ENCODE measurements around the gene STEEP1.
A peak's percentile ranks its signal among the peaks of the same experiment; 100 is the strongest.
"Not testable (repeated sequence)": the region's sequence is repeated elsewhere in the genome, so short reads cannot be mapped to it uniquely, and the experiment has no call there.

STEEP1 gene

GRCh38 chrX:119505145-119505544 lies 60.1 kb downstream of the STEEP1 start:
- H3K4me3 Mint-ChIP-seq; H3K27me3 Mint-ChIP-seq; H3K9me3 Mint-ChIP-seq (ENCODE audit: low read depth); H3K4me1 Mint-ChIP-seq (ENCODE audit: low read depth); H3K27ac Mint-ChIP-seq; H3K36me3 Mint-ChIP-seq: not testable (repeated sequence)

DNA sequence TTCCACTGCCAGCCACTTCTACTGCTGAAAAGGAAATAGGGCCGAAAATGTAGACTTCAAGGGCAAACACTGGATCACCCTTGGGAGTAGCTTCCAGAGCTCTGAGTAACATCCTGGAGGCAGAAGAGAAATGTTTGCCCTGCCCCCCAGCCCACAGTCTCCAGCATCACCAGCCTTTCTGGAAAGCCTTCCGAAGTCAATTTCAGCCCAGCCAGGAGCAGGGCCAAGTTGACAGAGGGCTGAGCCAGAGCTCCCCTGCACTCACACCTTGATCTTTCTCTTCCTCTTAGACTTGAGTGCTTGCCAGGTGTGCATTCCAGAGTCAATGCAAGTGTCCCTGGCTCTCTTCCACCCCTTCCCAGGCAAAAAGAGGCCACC lies 61.7 kb downstream of the STEEP1 start:
- Mint-ChIP-seq H3K4me3 (no peak overlapping the region), H3K27ac (no peak overlapping the region), H3K27me3 (no peaks in the 10 kb centered on the region), H3K4me1 (ENCODE audit: low read depth) (peaks cover 10% of the 10 kb centered on the region), H3K36me3 (no peaks in the 10 kb centered on the region), H3K9me3 (ENCODE audit: low read depth) (no peaks in the 10 kb centered on the region)

DNA sequence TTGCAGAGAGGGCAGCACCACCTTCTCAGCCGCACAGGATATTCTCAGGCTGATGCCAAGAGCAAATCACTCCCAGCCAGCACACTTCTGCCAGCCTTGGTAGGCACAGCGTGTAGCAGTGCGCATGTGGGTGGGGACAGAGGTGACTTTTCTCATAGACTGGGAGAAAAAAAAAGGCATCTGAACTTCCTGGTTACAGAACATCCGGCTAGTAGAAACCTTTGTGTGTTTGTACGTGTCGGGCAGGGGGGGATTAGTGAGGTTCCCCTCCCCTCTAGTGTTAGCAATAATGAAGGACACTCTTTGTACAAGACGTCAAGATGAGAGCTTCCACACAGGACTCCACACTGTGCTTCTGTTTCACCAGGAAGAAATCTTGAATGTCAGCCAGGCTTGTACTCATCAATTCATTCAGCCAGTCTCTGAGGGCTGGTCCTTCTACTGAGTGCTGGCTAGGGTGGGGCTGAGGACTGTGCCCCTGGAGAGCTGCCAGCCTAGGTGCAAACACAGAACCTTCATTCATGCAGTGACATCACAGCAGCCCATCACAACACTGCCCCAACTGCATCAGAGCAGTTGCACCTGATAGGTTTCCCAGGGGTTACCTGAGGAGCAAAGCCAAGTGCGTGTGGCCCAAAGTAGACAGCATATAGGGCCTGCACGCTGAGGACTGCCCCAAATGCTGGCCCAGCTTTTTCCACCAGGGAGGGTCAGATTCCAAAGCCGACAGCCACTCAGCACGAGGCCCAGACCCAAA lies 62.3 kb downstream of the STEEP1 start:
- peak overlapping the region; percentile 50 for H3K27ac Mint-ChIP-seq
- no peak overlapping the region for H3K4me3 Mint-ChIP-seq
- H3K4me1 Mint-ChIP-seq (ENCODE audit: low read depth): peaks cover 10% of the 10 kb centered on the region
- no peaks in the 10 kb centered on the region for H3K27me3 Mint-ChIP-seq
- no peaks in the 10 kb centered on the region for H3K36me3 Mint-ChIP-seq
- no peaks in the 10 kb centered on the region for H3K9me3 Mint-ChIP-seq (ENCODE audit: low read depth)

DNA sequence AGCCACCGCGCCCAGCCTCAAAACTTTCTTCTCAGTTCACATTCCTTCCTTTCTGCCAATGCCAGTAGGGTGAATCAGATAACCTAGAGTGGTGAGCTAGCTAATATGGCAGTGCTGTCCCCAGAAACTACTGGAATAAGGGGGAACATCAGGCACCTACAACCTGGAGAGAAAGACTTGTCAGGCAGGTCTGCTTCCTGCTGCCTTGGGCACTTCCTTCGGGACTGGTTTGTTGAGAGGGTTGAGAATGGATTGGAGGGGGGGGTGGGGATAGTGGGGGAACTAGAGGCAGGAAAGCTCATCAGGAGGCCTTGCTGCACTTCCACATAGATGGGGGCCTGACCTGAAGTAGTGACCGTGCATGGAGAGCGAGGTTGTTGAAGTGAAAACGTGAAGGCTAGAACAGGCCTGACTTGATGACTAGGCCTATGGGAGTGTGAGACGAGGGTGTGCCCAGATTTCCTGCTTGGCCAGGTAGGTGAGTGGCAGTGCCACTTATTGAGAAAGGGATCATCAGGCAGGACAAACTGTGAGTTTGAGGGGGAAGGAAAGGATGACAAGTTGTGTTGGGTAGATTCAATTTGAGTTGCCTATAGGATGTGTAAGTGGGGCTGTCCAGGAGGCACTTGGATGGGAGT lies 63.6 kb downstream of the STEEP1 start:
- Mint-ChIP-seq H3K9me3 (ENCODE audit: low read depth) (no peaks in the 10 kb centered on the region), H3K27ac (no peak overlapping the region), H3K27me3 (no peaks in the 10 kb centered on the region), H3K4me1 (ENCODE audit: low read depth) (peaks cover 12% of the 10 kb centered on the region), H3K4me3 (no peak overlapping the region), H3K36me3 (no peaks in the 10 kb centered on the region)

- no peaks in the 10 kb centered on the region for H3K27me3 Mint-ChIP-seq
- H3K4me1 Mint-ChIP-seq (ENCODE audit: low read depth): peaks cover 20% of the 10 kb centered on the region
- no peaks in the 10 kb centered on the region for H3K9me3 Mint-ChIP-seq (ENCODE audit: low read depth)
- H3K4me3 Mint-ChIP-seq: no peak overlapping the region
- H3K36me3 Mint-ChIP-seq: no peaks in the 10 kb centered on the region
- H3K27ac Mint-ChIP-seq: no peak overlapping the region
These were observed 65.0 kb downstream of the STEEP1 start for GRCh38 chrX:119500061-119500800.

DNA sequence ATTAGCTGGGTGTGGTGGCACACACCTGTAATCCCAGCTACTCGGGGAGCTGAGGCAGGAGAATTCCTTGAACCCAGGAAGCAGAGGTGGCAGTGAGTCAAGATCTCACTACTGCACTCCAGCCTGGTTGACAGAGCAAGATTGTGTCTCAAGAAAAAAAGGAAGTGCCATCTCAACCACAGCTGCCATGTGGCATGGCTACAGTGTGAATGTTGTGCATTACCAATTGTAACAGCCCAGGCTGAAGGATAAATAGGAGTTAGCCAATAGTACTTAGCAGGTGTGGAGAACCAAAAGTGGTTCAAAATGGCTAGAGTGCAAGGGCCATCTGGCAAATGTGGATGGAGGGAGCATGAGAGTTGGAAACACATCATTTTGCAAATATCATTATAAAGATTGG lies 68.0 kb downstream of the STEEP1 start:
- Mint-ChIP-seq H3K27me3 (no peaks in the 10 kb centered on the region), H3K4me1 (ENCODE audit: low read depth) (peaks cover 14% of the 10 kb centered on the region), H3K36me3 (no peaks in the 10 kb centered on the region), H3K4me3 (no peak overlapping the region), H3K27ac (no peak overlapping the region), H3K9me3 (ENCODE audit: low read depth) (no peaks in the 10 kb centered on the region)

- Mint-ChIP-seq H3K27me3 (no peaks in the 10 kb centered on the region), H3K27ac (peak overlapping the region; percentile 28), H3K9me3 (ENCODE audit: low read depth) (no peaks in the 10 kb centered on the region), H3K36me3 (no peaks in the 10 kb centered on the region), H3K4me3 (no peak overlapping the region), H3K4me1 (ENCODE audit: low read depth) (peaks cover 10% of the 10 kb centered on the region)
These were observed 69.2 kb downstream of the STEEP1 start for GRCh38 chrX:119495734-119496726.

DNA sequence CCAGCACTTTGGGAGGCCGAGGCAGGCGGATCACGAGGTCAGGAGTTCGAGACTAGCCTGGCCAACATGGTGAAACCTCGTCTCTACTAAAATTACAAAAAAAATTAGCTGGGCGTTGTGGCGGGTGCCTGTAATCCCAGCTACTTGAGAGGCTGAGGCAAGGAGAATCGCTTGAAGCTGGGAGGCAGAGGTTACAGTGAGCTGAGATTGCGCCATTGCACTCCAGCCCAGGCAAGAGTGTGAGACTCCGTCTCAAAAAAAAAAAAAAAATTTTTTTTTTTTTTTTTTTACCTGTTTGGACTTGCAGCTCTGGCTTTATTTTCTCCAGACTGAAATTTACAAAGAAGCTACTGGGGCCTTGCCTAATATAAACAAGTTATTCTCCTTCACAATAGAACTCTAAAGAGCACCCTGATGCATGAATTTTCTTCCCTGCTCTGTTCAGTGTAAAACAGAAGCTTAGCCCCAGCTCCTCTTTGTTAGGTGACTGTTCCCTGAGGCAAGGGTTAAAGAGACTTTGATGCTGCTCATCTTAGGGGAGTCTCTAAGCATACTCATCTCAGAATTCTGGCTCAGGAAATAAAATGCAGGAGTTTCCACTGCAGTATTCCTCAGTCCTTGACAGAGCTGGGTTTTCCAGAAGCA lies 71.2 kb downstream of the STEEP1 start:
- H3K27me3 Mint-ChIP-seq; H3K36me3 Mint-ChIP-seq; H3K27ac Mint-ChIP-seq; H3K4me3 Mint-ChIP-seq; H3K4me1 Mint-ChIP-seq (ENCODE audit: low read depth); H3K9me3 Mint-ChIP-seq (ENCODE audit: low read depth): not testable (repeated sequence)

GRCh38 chrX:119492463-119492862 lies 72.7 kb downstream of the STEEP1 start:
- H3K27ac Mint-ChIP-seq: no peak overlapping the region
- no peaks in the 10 kb centered on the region for H3K36me3 Mint-ChIP-seq
- no peaks in the 10 kb centered on the region for H3K27me3 Mint-ChIP-seq

GRCh38 chrX:119489212-119490074 lies 75.8 kb downstream of the STEEP1 start:
- H3K9me3 Mint-ChIP-seq (ENCODE audit: low read depth): no peaks in the 10 kb centered on the region
- peaks cover 2% of the 10 kb centered on the region for H3K4me1 Mint-ChIP-seq (ENCODE audit: low read depth)
- no peak overlapping the region for H3K27ac Mint-ChIP-seq
- no peak overlapping the region for H3K4me3 Mint-ChIP-seq
- no peaks in the 10 kb centered on the region for H3K36me3 Mint-ChIP-seq
- H3K27me3 Mint-ChIP-seq: no peaks in the 10 kb centered on the region

More at GRCh38 chrX:119492463-119492862, 72.7 kb downstream of the STEEP1 start:
- no peaks in the 10 kb centered on the region for H3K9me3 Mint-ChIP-seq (ENCODE audit: low read depth)
- no peak overlapping the region for H3K4me3 Mint-ChIP-seq
- H3K4me1 Mint-ChIP-seq (ENCODE audit: low read depth): peaks cover 10% of the 10 kb centered on the region

GRCh38 chrX:119488749-119489148 lies 76.5 kb downstream of the STEEP1 start:
- Mint-ChIP-seq H3K4me1 (ENCODE audit: low read depth) (peaks cover 2% of the 10 kb centered on the region), H3K27me3 (no peaks in the 10 kb centered on the region), H3K4me3 (no peak overlapping the region), H3K36me3 (no peaks in the 10 kb centered on the region), H3K27ac (no peak overlapping the region), H3K9me3 (ENCODE audit: low read depth) (no peaks in the 10 kb centered on the region)
